ENCODE data around the gene C15orf62. TPM values are rescaled to one million over a fixed set of nuclear protein-coding genes. Genes with fewer than 3 reads are reported as not detected.
A peak's percentile ranks its signal among the peaks of the same experiment; 100 is the strongest.

C15orf62 gene
- total RNA-seq, 1 experiment from 2014 or later, result 0.26 TPM

DNA sequence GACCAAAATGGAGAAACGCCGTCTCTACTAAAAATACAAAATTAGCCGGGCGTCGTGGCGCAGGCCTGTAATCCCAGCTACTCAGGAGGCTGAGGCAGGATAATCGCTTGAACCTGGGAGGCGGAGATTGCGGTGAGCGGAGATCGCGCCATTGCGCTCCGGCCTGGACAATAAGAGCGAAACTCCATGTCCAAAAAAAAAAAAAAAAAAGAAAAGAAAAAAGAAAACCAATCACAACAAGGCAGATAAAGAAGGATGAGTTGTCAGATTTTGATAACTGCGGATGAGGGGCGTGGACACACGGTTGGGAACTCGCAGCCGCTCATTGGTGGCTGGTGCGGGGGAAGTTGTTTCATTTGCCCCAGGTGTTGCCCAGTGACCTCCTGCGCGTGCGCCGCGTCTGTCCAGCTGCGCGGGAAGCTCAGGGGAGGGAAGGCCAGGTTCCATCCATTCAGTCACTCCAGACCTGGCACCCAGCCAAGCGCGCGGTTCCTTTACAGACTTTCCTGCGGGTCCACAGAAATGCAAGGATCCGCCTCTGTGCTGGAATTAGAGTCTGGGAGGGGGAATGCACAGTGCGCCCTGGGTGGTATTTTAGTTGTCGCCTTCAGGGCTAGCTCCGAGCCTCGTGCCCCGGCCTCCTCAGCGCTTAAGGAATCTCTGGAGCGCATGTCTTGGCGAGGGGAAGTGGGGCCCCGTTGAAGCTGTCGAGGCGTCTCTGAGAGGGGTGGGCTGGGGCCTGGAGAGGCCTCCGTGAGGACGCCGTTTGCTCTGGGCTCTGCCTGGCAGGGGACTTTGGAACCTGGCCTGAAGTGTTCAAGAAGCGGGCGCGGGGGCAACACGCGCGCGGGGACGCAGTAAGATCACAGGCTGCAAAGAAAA is 6.6 kb upstream of the C15orf62 start:
- BruUV-seq (replicated peaks), result no TSS peak
- Mint-ChIP-seq H3K27me3 (ENCODE audit: insufficient read depth, unreplicated experiment) (no peaks in the 10 kb centered on the region), H3K27ac (ENCODE audit: low read depth, unreplicated experiment) (no peak overlapping the region), H3K36me3 (ENCODE audit: insufficient read depth, unreplicated experiment) (peaks cover 28% of the 10 kb centered on the region), H3K4me3 (ENCODE audit: unreplicated experiment) (peak overlapping the region; percentile 68), H3K4me1 (ENCODE audit: insufficient read depth, unreplicated experiment) (peaks cover 19% of the 10 kb centered on the region), H3K9me3 (ENCODE audit: unreplicated experiment) (no peaks in the 10 kb centered on the region)
- ChIA-PET POLR2A (interaction anchor here (0.7 to 4.2 kb wide), 6 partner anchors 14 to 583 kb away, joined by 3 to 28 read pairs (median 4); partner anchors contain the start of genes RAD51, SPINT1 and VPS18), CTCF (interaction anchor here (0.6 to 1.5 kb wide), 4 partner anchors 16 to 65 kb away, joined by 3 read pairs; partner anchors contain the start of gene DNAJC17)
- TF ChIP-seq, protein P1, sequence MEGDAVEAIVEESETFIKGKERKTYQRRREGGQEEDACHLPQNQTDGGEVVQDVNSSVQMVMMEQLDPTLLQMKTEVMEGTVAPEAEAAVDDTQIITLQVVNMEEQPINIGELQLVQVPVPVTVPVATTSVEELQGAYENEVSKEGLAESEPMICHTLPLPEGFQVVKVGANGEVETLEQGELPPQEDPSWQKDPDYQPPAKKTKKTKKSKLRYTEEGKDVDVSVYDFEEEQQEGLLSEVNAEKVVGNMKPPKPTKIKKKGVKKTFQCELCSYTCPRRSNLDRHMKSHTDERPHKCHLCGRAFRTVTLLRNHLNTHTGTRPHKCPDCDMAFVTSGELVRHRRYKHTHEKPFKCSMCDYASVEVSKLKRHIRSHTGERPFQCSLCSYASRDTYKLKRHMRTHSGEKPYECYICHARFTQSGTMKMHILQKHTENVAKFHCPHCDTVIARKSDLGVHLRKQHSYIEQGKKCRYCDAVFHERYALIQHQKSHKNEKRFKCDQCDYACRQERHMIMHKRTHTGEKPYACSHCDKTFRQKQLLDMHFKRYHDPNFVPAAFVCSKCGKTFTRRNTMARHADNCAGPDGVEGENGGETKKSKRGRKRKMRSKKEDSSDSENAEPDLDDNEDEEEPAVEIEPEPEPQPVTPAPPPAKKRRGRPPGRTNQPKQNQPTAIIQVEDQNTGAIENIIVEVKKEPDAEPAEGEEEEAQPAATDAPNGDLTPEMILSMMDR (IDR thresholded peaks at IDR 0.05; ENCODE audit: unreplicated experiment), result no peak
- intact Hi-C loops (cut with micrococcal nuclease), result loop anchor here (10.0 kb wide), 1 partner anchor 168 kb away; the partner anchor contains the start of gene KNL1
- DNase-seq (ENCODE audit: unreplicated experiment), result peak; percentile 70

DNA sequence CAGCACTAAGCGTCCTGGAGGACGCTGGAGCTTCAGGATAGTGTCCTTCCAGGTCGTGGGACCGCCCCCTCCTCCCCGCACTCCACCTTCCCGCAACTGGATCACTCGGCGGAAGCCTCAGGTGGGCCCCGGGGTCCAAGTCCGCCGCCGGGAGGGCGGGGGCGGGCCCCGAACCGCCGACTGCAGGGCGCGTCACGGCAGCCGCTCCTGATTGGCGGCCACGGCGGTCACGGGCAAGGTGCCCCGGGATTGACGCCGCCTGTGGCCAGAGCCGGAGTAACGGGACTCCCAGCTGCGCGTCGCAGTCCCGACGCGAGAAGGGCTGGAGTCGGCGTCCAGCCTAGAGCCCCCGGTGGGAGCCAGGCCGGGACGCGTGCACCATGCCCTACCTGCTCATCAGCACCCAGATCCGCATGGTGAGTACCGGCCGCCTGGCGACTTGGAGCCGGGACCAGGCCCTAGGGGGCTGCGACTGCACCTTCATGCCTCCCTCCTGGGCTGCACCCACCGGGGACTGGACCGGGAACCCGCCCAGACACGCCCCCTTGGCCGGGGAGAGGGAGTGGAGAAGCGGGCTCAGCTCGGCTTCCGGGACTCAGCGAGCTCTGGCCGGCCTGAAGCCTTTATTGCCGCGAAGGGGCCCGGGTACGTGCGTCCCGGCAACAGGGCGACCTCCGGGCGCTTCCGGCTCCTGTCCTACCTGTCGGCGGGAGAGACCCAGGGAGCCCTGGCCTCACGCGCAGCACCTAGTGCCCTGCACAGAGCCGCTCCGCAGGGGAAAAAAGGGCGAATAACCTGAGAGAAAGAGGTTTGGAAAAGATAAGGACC is 5.8 kb upstream of the C15orf62 start, which contains the start of gene GCHFR:
TSS of gene GCHFR (plus strand) at position 268 of the 828 bp plus-strand sequence. CDS start at position 381, 113 bp downstream.
- TF ChIP-seq, protein P1 (IDR thresholded peaks at IDR 0.05; ENCODE audit: unreplicated experiment), result no peak
- Mint-ChIP-seq H3K9me3 (ENCODE audit: unreplicated experiment) (no peaks in the 10 kb centered on the region), H3K36me3 (ENCODE audit: insufficient read depth, unreplicated experiment) (peaks cover 37% of the 10 kb centered on the region), H3K4me3 (ENCODE audit: unreplicated experiment) (peak within 1 kb of the TSS; percentile 68), H3K27me3 (ENCODE audit: insufficient read depth, unreplicated experiment) (no peaks in the 10 kb centered on the region), H3K27ac (ENCODE audit: low read depth, unreplicated experiment) (peak within 1 kb of the TSS; percentile 88), H3K4me1 (ENCODE audit: insufficient read depth, unreplicated experiment) (peaks cover 24% of the 10 kb centered on the region)
- POLR2A ChIA-PET, result interaction anchor here (0.6 to 4.2 kb wide), 12 partner anchors 11 to 960 kb away, joined by 3 to 28 read pairs (median 4); partner anchors contain the start of genes DNAJC17, RAD51, SPINT1 and VPS18
- BruUV-seq (replicated peaks), result no TSS peak
- CTCF ChIA-PET, result interaction anchor here (0.6 to 0.9 kb wide), 7 partner anchors 20 to 176 kb away, joined by 3 to 4 read pairs (median 3); partner anchors contain the start of gene DNAJC17
- DNase-seq (ENCODE audit: unreplicated experiment), result peak; percentile 78
- intact Hi-C loops (cut with micrococcal nuclease), result loop anchor here (10.0 kb wide), 1 partner anchor 169 kb away; the partner anchor contains the start of gene KNL1

DNA sequence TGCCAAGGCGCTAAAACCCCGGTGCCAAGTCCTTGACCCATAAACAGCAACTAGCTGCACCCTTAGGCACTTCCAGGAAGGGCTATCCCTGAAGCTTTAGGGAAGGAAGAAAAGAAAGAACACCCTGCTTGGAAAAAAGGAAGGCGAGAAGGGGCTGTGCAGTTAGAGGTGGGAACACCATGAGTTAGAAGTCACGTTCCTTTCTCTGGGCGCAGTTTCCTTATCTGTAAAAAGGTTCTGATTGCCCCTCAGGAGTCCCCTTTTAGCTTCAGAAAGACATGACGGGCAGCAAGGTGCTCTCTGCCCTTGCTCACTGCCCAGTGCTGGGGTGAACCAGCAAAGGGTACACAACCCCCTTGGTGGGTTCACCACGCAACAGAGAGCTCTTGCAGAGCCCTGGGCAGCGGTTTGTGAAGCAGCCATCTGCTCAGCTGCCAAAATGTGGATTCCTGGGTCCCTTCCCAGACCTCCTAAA is 5.1 kb upstream of the C15orf62 start:
- Mint-ChIP-seq H3K36me3 (ENCODE audit: insufficient read depth, unreplicated experiment) (peaks cover 37% of the 10 kb centered on the region), H3K9me3 (ENCODE audit: unreplicated experiment) (no peaks in the 10 kb centered on the region), H3K27ac (ENCODE audit: low read depth, unreplicated experiment) (peak overlapping the region; percentile 88), H3K4me3 (ENCODE audit: unreplicated experiment) (peak overlapping the region; percentile 68), H3K27me3 (ENCODE audit: insufficient read depth, unreplicated experiment) (no peaks in the 10 kb centered on the region), H3K4me1 (ENCODE audit: insufficient read depth, unreplicated experiment) (peaks cover 31% of the 10 kb centered on the region)
- DNase-seq (ENCODE audit: unreplicated experiment), result peak; percentile 31
- BruUV-seq (replicated peaks), result TSS peak; percentile 13
- ChIA-PET CTCF (interaction anchor here (0.6 to 0.7 kb wide), 4 partner anchors 20 to 177 kb away, joined by 3 to 4 read pairs (median 3); no protein-coding TSS in a partner anchor), POLR2A (interaction anchor here (0.6 to 4.2 kb wide), 13 partner anchors 9 to 961 kb away, joined by 3 to 28 read pairs (median 4); partner anchors contain the start of genes DNAJC17, RAD51, RMDN3 and SPINT1)
- TF ChIP-seq, protein P1 (IDR thresholded peaks at IDR 0.05; ENCODE audit: unreplicated experiment), result no peak
- intact Hi-C loops (cut with micrococcal nuclease), result loop anchor here (10.0 kb wide), 1 partner anchor 170 kb away; the partner anchor contains the start of gene KNL1
